K562 (cell line): ENCODE data around the gene SMAD7. TPM values are rescaled to one million over a fixed set of nuclear protein-coding genes. Genes with fewer than 3 reads are reported as not detected.

Experiments
- CREM ChIP-seq: IDR thresholded peaks from 2 replicates; pipeline ENCODE4 v1.6.1; 2014; ENCODE audit warnings: antibody characterized with exemption, low read depth
- HMGN3 ChIP-seq: IDR thresholded peaks from 2 replicates; pipeline ENCODE4 v1.6.1; 2011; ENCODE audit warnings: borderline replicate concordance, low read depth, mild to moderate bottlenecking, mixed read lengths, low read length; ENCODE audit not compliant: insufficient read length; ENCODE audit errors: extremely low read depth
- HNRNPLL ChIP-seq: fragments of 200-400 bp; formaldehyde crosslinking; IDR thresholded peaks from 2 replicates; pipeline ENCODE4 v1.6.1; 2017; ENCODE audit warnings: low read length, low read depth, mild to moderate bottlenecking; ENCODE audit not compliant: poor library complexity, severe bottlenecking
- JUND ChIP-seq, 2 experiments: IDR thresholded peaks; 2 replicates in 1 of 2; 3 replicates in 1 of 2; pipeline ENCODE4 v1.6.1; 2011; ENCODE audit warnings: borderline replicate concordance in 2 of 2, low read depth in 2 of 2, low read length in 2 of 2, improper control_type of control experiment in 1 of 2, missing biosample characterization in 1 of 2, missing genetic modification characterization in 1 of 2, missing genetic modification reagents in 1 of 2
- KLF6 ChIP-seq: fragments of 250-450 bp; sonication (Bioruptor Pico); IDR thresholded peaks from 2 replicates; pipeline ENCODE4 v1.4.0; 2020; ENCODE audit warnings: mild to moderate bottlenecking, moderate library complexity, borderline replicate concordance
- MAFK ChIP-seq: IDR thresholded peaks from 2 replicates; pipeline ENCODE4 v1.6.1; 2011; ENCODE audit warnings: low read length, improper control_type of control experiment
- PML ChIP-seq: IDR thresholded peaks from 2 replicates; pipeline ENCODE4 v1.6.1; 2012; ENCODE audit warnings: low read length, inconsistent platforms
- SMARCE1 ChIP-seq: fragments of 450-650 bp; IDR thresholded peaks from 2 replicates; pipeline ENCODE4 v1.7.1; 2016; ENCODE audit warnings: mild to moderate bottlenecking
- ZC3H11A ChIP-seq: IDR thresholded peaks from 2 replicates; pipeline ENCODE4 v1.6.1; 2012; ENCODE audit warnings: low read depth, low read length, improper control_type of control experiment
- ZNF143 ChIP-seq: sonication (generic); formaldehyde crosslinking; IDR thresholded peaks from 2 replicates; pipeline ENCODE4 v1.9.0; 2022; ENCODE audit warnings: mild to moderate bottlenecking, missing genetic modification reagents
- polyA plus RNA-seq, 8 experiments: library from polyadenylated mRNA; depleted of rRNA in 4 of 8; stranded (reverse) in 5 of 8; unstranded in 3 of 8; fragments of >200 nt; fragmentation: Nextera tagmentation in 2 of 8; fragmentation: Illumina TruSeq in 1 of 8; extraction: Ambion mirVana in 2 of 8; extraction: Trizol in 1 of 8; gene quantifications; 2 replicates each; pipeline versions ENCODE4 v1.2.1 to v1.2.3, GENCODE V29; 2011 to 2014; ENCODE audit warnings: inconsistent platforms in 1 of 8, missing spikeins in 1 of 8
- total RNA-seq, 7 experiments: library from RNA; depleted of rRNA in 6 of 7; stranded (reverse); fragments of >200 nt in 6 of 7; fragmentation: Illumina TruSeq in 2 of 7; extraction: Trizol in 2 of 7; gene quantifications; 2 replicates each; pipeline versions ENCODE4 v1.2.1 to v1.2.3, GENCODE V29; 2011 to 2021; ENCODE audit warnings: low replicate concordance in 1 of 7
- TF ChIP-seq, protein P1 (sequence below): sonication (generic); formaldehyde crosslinking; IDR thresholded peaks from 2 replicates; pipeline ENCODE4 v1.8.0; 2022; ENCODE audit warnings: mild to moderate bottlenecking, missing genetic modification reagents
- TF ChIP-seq, protein P2 (sequence below): fragments of 450-650 bp; formaldehyde crosslinking; IDR thresholded peaks from 2 replicates; pipeline ENCODE4 v1.4.0; 2022; ENCODE audit warnings: mild to moderate bottlenecking, moderate library complexity
- TF ChIP-seq, protein P3 (sequence below), 2 experiments: fragments of 450-650 bp in 1 of 2; sonication (generic) in 1 of 2; formaldehyde crosslinking in 1 of 2; IDR thresholded peaks; 2 replicates each; pipeline versions ENCODE4 v1.7.1 to v1.9.0; 2016 to 2022; ENCODE audit warnings: inconsistent platforms in 1 of 2, mild to moderate bottlenecking in 1 of 2, missing genetic modification reagents in 1 of 2
- TF ChIP-seq, protein P4 (sequence below): fragments of 250-450 bp; sonication (Bioruptor Pico); IDR thresholded peaks from 2 replicates; pipeline ENCODE4 v1.8.0; 2022; ENCODE audit warnings: inconsistent platforms

The SMAD7 gene
- total and polyA plus RNA-seq, 9 of the 15 experiments (the other 6 are each of a cell fraction or from before 2014, with no cell fraction given), result 0.13 to 3.0 (median 1.6) TPM

DNA sequence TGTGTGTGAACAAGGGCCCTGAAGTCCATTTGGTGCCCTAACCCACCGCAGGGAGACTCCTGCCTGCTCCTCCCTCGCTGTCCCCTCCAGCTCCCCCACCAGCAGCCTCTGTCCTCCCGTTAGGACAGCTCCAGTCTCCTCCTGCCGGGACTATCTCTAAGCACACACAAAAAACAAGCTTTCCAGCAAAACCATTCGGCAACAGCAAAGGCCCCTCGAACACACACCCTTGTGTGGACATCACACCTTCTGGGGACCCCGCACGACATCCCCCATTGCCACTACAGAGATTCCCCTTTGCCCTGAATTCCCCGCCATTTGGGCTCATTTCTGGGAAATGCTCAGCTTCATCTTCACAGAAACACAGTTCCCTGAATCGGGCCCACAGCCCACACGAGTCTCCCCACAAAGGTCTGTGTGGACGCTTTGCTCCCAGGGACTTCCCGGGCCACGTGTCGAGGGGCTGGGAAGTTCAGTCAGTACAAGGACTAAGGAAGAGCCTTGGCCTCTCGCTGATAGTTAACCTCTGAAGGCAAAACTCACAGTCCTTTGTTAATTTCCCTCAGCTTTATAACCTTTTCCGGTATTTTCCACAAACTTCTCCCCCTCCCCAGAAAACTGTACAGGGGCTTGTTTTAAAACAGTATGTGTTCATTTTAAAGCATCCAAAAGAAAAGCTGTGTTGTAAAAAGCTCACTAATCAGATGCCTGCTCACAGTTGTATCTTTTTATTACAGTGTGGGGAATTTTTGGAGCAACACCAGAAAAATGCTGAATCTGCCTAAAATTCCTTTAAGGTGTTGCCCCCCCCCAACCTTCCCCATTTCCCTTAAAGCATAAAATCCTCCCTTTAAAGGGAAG lies 25.9 kb downstream of the SMAD7 start (continued):
- TF ChIP-seq, protein P1, sequence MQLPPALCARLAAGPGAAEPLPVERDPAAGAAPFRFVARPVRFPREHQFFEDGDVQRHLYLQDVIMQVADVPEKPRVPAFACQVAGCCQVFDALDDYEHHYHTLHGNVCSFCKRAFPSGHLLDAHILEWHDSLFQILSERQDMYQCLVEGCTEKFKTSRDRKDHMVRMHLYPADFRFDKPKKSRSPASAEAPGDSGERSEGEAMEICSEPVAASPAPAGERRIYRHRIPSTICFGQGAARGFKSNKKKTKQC, result no peak
- TF ChIP-seq JUND (IDR thresholded peaks at IDR 0.05; ENCODE audit: borderline replicate concordance, low read depth, low read length) (no peak), JUND (tag; IDR thresholded peaks at IDR 0.05; ENCODE audit: borderline replicate concordance, low read depth, low read length) (no peak), KLF6 (CRISPR knock-in tag) (no peak), SMARCE1 (no peak), CREM (no peak), ZC3H11A (no peak), HMGN3 (no peak), PML (no peak), MAFK (no peak; the same call in 1 of the 2 replicates), HNRNPLL (no peak), ZNF143 (CRISPR knock-in tag) (no peak)
- TF ChIP-seq, protein P2, sequence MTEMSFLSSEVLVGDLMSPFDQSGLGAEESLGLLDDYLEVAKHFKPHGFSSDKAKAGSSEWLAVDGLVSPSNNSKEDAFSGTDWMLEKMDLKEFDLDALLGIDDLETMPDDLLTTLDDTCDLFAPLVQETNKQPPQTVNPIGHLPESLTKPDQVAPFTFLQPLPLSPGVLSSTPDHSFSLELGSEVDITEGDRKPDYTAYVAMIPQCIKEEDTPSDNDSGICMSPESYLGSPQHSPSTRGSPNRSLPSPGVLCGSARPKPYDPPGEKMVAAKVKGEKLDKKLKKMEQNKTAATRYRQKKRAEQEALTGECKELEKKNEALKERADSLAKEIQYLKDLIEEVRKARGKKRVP (CRISPR knock-in tag), result no peak
- TF ChIP-seq, protein P3, sequence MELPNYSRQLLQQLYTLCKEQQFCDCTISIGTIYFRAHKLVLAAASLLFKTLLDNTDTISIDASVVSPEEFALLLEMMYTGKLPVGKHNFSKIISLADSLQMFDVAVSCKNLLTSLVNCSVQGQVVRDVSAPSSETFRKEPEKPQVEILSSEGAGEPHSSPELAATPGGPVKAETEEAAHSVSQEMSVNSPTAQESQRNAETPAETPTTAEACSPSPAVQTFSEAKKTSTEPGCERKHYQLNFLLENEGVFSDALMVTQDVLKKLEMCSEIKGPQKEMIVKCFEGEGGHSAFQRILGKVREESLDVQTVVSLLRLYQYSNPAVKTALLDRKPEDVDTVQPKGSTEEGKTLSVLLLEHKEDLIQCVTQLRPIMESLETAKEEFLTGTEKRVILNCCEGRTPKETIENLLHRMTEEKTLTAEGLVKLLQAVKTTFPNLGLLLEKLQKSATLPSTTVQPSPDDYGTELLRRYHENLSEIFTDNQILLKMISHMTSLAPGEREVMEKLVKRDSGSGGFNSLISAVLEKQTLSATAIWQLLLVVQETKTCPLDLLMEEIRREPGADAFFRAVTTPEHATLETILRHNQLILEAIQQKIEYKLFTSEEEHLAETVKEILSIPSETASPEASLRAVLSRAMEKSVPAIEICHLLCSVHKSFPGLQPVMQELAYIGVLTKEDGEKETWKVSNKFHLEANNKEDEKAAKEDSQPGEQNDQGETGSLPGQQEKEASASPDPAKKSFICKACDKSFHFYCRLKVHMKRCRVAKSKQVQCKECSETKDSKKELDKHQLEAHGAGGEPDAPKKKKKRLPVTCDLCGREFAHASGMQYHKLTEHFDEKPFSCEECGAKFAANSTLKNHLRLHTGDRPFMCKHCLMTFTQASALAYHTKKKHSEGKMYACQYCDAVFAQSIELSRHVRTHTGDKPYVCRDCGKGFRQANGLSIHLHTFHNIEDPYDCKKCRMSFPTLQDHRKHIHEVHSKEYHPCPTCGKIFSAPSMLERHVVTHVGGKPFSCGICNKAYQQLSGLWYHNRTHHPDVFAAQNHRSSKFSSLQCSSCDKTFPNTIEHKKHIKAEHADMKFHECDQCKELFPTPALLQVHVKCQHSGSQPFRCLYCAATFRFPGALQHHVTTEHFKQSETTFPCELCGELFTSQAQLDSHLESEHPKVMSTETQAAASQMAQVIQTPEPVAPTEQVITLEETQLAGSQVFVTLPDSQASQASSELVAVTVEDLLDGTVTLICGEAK (IDR thresholded peaks at IDR 0.05), result no peak
- TF ChIP-seq, protein P3 (CRISPR knock-in tag; IDR thresholded peaks at IDR 0.05), result no peak
- TF ChIP-seq, protein P4, sequence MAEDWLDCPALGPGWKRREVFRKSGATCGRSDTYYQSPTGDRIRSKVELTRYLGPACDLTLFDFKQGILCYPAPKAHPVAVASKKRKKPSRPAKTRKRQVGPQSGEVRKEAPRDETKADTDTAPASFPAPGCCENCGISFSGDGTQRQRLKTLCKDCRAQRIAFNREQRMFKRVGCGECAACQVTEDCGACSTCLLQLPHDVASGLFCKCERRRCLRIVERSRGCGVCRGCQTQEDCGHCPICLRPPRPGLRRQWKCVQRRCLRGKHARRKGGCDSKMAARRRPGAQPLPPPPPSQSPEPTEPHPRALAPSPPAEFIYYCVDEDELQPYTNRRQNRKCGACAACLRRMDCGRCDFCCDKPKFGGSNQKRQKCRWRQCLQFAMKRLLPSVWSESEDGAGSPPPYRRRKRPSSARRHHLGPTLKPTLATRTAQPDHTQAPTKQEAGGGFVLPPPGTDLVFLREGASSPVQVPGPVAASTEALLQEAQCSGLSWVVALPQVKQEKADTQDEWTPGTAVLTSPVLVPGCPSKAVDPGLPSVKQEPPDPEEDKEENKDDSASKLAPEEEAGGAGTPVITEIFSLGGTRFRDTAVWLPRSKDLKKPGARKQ, result no peak
